ENCODE data around the gene PSMD9.

- TF ChIP-seq CTCF (IDR thresholded peaks at IDR 0.05) (peak in 5 of 6 experiments; percentile 32 to 66 (median 59)), EP300 (IDR thresholded peaks at IDR 0.05) (peak in 1 of 4 donors; percentile 76), POLR2A (IDR thresholded peaks at IDR 0.05) (peak in 3 of 4 donors; percentile 28 to 87 (median 82)), POLR2AphosphoS5 (IDR thresholded peaks at IDR 0.05) (peak; percentile 89 to 94)
Measured at GRCh38 chr12:121888478-121889273, at the start of gene PSMD9.

All from upper lobe of left lung (tissue), 4 donors.